DOHH2 (cell line): ENCODE data around the gene GOLT1B.

Source experiments
- EZH2phosphoT487 ChIP-seq: fragments of 200-600 bp; sonication (generic); IDR thresholded peaks from 2 replicates; pipeline ENCODE4 v1.6.1; 2017; ENCODE audit warnings: borderline replicate concordance, mild to moderate bottlenecking, antibody characterized with exemption, low read length, moderate library complexity, mixed read lengths
- TF ChIP-seq, protein P1 (sequence below): fragments of 200-600 bp; sonication (generic); IDR thresholded peaks from one replicate; pipeline ENCODE4 v1.5.1; 2014; ENCODE audit warnings: antibody characterized with exemption, mild to moderate bottlenecking, low read depth, low read length; ENCODE audit not compliant: poor library complexity, severe bottlenecking

DNA sequence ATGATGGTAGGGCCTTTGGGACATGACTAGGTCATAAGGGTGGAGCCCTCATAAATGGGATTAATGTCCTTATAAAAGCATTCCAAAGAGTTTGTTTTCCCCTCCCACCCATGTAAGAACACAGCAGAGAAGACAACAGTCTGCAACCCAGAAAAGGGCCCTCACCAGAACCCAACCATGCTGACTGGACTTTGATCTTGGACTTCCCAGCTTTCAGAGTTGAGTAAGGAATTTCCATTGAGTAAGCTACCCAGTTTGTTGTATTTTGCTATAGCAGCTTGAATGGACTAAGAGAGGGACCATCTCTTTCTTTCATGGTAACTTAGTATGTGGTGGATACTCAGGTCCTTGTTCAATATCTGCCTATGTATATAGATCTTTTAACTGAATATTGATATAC, 21.6 kb downstream of the GOLT1B start:
- TF ChIP-seq, protein P1, sequence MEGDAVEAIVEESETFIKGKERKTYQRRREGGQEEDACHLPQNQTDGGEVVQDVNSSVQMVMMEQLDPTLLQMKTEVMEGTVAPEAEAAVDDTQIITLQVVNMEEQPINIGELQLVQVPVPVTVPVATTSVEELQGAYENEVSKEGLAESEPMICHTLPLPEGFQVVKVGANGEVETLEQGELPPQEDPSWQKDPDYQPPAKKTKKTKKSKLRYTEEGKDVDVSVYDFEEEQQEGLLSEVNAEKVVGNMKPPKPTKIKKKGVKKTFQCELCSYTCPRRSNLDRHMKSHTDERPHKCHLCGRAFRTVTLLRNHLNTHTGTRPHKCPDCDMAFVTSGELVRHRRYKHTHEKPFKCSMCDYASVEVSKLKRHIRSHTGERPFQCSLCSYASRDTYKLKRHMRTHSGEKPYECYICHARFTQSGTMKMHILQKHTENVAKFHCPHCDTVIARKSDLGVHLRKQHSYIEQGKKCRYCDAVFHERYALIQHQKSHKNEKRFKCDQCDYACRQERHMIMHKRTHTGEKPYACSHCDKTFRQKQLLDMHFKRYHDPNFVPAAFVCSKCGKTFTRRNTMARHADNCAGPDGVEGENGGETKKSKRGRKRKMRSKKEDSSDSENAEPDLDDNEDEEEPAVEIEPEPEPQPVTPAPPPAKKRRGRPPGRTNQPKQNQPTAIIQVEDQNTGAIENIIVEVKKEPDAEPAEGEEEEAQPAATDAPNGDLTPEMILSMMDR, result no peak
- no peak for TF ChIP-seq EZH2phosphoT487
